Measurements from ENCODE around the gene MND1. TPM values are rescaled to one million over a fixed set of nuclear protein-coding genes. Genes with fewer than 3 reads are reported as not detected.

Gene MND1
- total RNA-seq, 8 experiments from 2014 or later = 1.7 to 18.6 (median 2.1) TPM

DNA sequence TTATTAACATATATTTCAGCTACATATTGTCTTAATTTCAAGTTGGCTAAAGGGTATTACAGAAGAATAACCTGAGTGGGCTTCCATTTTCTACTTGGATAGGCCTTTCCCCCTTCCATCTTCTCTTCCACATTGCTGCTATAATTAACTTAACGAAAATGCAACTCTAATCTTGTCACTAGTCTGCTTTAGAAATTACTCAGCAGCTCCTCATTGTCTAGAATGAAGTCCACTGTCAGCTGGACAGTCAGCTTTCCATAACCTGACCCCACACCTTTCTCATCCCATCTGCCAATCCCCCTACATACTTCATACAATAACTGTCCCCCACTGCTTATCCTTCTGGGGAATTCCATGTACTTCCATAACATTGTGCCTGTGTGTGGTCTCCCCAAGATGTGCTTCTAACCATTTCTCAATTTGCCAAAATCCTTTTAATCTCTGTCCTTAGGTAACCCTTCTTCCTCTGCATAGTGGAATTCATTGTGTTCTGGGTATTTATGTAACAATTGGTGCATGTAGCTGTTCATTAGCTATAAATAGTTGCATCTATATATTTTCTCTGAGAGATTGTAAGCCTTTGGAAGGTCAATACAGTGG, 4.8 kb downstream of the MND1 start:
- ATAC-seq (replicated peaks in 6 of 8) = no peak
- Histone ChIP-seq H3K4me3 (no peak overlapping the region), H3K4me1 (replicated peaks in 1 of 2) (no peaks in the 10 kb centered on the region), H3K27ac (no peak overlapping the region)
- in situ Hi-C loops (cut with MboI; ENCODE audit: low pct_unique_long_range_greater_than_20kb in 2 of 9, low sequenced_read_pairs in 9 of 9, unreplicated experiment in 9 of 9) = loop anchor here in 2 of 9 experiments (10.0 kb wide), 1 partner anchor 225 kb away; no protein-coding TSS in a partner anchor
- WGBS, 10 experiments = 78 to 100% (median 92%) methylated on average over 1 of the region's 1 CpG; no CpG with 5 or more reads in 1 of the 10 experiments

DNA sequence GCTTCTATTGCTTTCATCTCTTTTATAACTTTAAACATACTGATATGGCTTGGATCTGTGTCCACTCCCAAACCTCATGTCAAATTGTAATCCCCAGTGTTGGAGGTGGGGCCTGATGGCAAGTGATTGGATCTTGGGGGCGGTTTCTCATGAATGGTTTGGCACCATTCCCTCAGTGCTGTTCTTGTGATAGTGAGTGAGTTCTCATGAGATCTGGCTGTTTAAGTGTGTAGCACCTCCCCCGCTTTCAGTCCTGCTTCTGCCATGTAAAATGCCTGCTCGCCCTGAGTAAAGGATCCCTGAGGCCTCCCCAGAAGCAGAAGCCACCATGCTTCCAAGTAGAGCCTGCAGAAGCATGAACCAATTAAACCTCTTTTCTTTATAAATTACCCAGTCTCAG, 17.7 kb downstream of the MND1 start:
- no peak overlapping the region for H3K4me3 ChIP-seq
- in situ Hi-C loops (cut with MboI; ENCODE audit: low pct_unique_long_range_greater_than_20kb in 2 of 9, low sequenced_read_pairs in 9 of 9, unreplicated experiment in 9 of 9) = loop anchor here in 3 of 9 experiments (25.0 kb wide), 2 partner anchors 200 to 225 kb away; no protein-coding TSS in a partner anchor
- WGBS, 10 experiments = 67 to 100% (median 96%) methylated on average over 1 to 3 of the region's 3 CpGs; no CpG with 5 or more reads in 3 of the 10 experiments
- peak in 2 of 8 experiments; percentile 36 to 52 for ATAC-seq (replicated peaks in 6 of 8)
- H3K4me1 ChIP-seq (replicated peaks in 1 of 2) = no peaks in the 10 kb centered on the region
- no peak overlapping the region for H3K27ac ChIP-seq

DNA sequence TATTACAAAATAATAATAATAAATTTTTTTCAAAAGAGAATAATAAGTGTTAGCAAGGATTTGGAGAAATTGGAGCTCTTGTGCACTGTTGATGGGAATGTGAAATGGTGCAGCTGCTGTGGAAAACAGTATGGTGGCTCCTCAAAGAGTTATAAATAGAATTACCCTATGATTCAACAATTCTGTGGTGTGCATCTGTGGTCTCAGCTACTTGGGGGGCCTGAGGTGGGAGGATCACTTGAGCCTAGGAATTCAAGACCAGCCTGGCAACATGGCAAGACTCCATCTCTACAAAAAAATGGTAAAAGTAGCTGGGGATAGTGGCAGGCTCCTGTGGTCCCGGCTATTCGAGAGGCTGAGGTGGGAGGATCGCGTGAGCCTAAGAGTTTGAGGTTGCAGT, 19.6 kb downstream of the MND1 start:
- Histone ChIP-seq H3K4me1 (replicated peaks in 1 of 2) (no peaks in the 10 kb centered on the region), H3K27ac (no peak overlapping the region), H3K4me3 (no peak overlapping the region)
- WGBS, 10 experiments = 100% methylated on average over 2 to 4 of the region's 4 CpGs; no CpG with 5 or more reads in 5 of the 10 experiments
- in situ Hi-C loops (cut with MboI; ENCODE audit: low pct_unique_long_range_greater_than_20kb in 2 of 9, low sequenced_read_pairs in 9 of 9, unreplicated experiment in 9 of 9) = loop anchor here in 3 of 9 experiments (25.0 kb wide), 2 partner anchors 198 to 223 kb away; no protein-coding TSS in a partner anchor
- no peak for ATAC-seq (replicated peaks in 6 of 8)

DNA sequence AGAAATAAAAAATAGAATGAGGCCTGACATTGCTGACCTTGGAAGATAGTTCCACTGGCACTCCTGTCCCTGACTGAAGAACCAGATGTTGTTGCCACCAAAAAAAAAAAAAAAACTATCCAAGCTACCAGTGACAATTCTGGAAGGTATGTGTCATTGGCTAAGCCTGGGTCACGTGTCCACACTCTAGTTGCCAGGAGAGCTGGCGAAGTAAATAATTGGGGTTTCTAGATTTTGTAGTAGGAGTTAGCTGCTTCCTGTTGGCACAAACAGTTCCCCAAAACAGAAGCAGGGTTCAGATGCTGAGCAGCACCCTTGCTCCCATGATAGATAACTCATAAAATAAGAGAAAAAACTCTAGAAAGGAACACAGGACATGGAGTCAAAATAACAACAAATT, 20.5 kb downstream of the MND1 start:
- ATAC-seq (replicated peaks in 6 of 8) = no peak

DNA sequence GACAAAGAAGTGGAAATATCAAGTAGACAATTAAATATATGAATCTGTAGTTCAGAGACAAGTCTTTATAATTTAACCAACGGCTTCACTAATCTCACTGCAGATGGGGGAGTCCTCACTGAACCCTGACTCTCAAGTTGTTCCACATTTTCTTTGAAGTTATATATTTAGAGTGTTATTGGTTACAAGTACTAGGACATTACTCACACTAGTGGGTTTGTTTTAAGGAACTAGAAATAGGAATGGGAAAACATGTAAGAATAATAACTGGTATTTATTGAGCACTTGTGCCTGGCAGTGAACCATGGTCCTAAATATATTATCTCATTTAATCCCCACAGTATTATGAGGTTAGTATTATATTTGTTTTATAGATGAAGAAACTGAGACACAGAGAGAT, 22.0 kb downstream of the MND1 start:
- in situ Hi-C loops (cut with MboI; ENCODE audit: low pct_unique_long_range_greater_than_20kb in 2 of 9, low sequenced_read_pairs in 9 of 9, unreplicated experiment in 9 of 9) = loop anchor here in 3 of 9 experiments (25.0 kb wide), 2 partner anchors 196 to 221 kb away; no protein-coding TSS in a partner anchor
- Histone ChIP-seq H3K27ac (no peak overlapping the region), H3K4me1 (replicated peaks in 1 of 2) (no peaks in the 10 kb centered on the region), H3K4me3 (no peak overlapping the region)
- WGBS, 10 experiments = 14 to 100% (median 100%) methylated on average over 1 of the region's 1 CpG; no CpG with 5 or more reads in 1 of the 10 experiments
- no peak for ATAC-seq (replicated peaks in 6 of 8)

More for the DNA sequence above, 20.5 kb downstream of the MND1 start:
- in situ Hi-C loops (cut with MboI; ENCODE audit: low pct_unique_long_range_greater_than_20kb in 2 of 9, low sequenced_read_pairs in 9 of 9, unreplicated experiment in 9 of 9) = loop anchor here in 3 of 9 experiments (25.0 kb wide), 2 partner anchors 197 to 222 kb away; no protein-coding TSS in a partner anchor
- no peaks in the 10 kb centered on the region for H3K4me1 ChIP-seq (replicated peaks in 1 of 2)
- no peak overlapping the region for H3K4me3 ChIP-seq
- WGBS, 10 experiments = 83 to 100% (median 98%) methylated on average over 1 to 2 of the region's 2 CpGs; no CpG with 5 or more reads in 4 of the 10 experiments
- no peak overlapping the region for H3K27ac ChIP-seq

DNA sequence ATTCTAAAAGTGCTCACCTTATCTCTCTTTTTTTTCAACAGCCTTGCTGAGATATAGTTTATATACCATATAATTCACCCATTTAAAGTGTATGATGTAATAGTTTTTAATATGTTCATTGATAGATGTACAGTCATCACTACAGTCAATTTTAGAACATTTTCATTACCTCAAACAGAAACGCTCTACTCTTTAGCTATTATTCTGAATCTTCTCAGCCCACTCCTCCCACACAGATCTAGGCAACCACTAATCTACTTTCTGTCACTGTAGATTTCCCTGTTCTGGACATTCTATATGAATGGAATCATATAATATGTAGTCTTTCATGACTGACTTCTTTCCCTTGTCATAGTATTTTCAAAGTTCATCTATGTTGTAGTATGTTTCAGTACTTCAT, 22.6 kb downstream of the MND1 start:
- no peak overlapping the region for H3K27ac ChIP-seq
- no peak for ATAC-seq (replicated peaks in 6 of 8)
- H3K4me3 ChIP-seq = no peak overlapping the region
- no peaks in the 10 kb centered on the region for H3K4me1 ChIP-seq (replicated peaks in 1 of 2)
- 17 to 100% (median 100%) methylated on average over 1 of the region's 1 CpG; no CpG with 5 or more reads in 4 of the 10 experiments for WGBS, 10 experiments
- in situ Hi-C loops (cut with MboI; ENCODE audit: low pct_unique_long_range_greater_than_20kb in 2 of 9, low sequenced_read_pairs in 9 of 9, unreplicated experiment in 9 of 9) = loop anchor here in 3 of 9 experiments (25.0 kb wide), 2 partner anchors 195 to 220 kb away; no protein-coding TSS in a partner anchor

DNA sequence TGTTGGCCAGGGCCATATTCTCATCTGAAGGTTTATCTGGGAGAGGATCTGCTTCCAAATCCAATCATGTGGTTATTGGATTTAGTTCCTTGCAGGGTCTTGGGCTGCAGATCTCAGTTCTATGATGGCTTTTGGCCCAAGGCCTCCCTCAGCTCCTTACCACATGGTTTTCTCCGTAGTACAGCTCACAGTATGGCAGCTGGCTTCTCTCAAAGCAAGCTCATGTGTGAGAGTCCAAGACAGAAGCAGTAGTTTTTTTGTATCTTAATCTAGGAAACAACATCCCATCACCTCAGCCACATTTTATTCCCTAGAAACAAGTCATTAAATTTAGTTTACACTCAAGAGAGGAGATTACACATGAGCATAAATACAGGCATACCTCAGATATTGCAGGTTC, 24.5 kb downstream of the MND1 start:
- Histone ChIP-seq H3K4me3 (no peak overlapping the region), H3K27ac (no peak overlapping the region), H3K4me1 (replicated peaks in 1 of 2) (no peaks in the 10 kb centered on the region)
- in situ Hi-C loops (cut with MboI; ENCODE audit: low pct_unique_long_range_greater_than_20kb in 2 of 9, low sequenced_read_pairs in 9 of 9, unreplicated experiment in 9 of 9) = loop anchor here in 3 of 9 experiments (25.0 kb wide), 2 partner anchors 193 to 218 kb away; no protein-coding TSS in a partner anchor
- no peak for ATAC-seq (replicated peaks in 6 of 8)
- 80 to 100% (median 100%) methylated on average over 1 of the region's 1 CpG; no CpG with 5 or more reads in 5 of the 10 experiments for WGBS, 10 experiments

DNA sequence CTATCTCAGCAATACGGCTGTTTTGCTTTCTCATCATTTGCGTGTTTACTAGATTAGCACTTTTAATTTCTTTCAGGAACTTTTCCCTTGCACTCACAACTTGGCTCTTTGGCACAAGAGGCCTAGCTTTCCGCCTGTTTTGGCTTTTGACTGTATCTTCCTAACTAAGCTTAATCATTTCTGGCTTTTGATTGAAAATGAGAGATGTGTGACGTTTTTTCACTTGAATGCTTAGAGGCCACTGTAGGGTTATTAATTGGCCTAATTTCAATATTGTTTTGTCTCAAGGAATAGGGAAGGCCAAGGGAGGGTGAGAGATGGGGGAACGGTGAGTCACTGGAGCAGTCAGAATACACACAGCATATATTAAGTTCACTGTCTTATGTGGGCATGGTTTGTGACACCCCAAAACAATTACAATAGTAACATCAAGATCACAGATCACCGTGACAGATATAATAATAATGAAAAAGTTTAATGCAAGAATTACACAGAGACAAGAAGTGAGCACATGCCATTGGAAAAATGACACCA, 27.3 kb downstream of the MND1 start:
- no peak for ATAC-seq (replicated peaks in 6 of 8)
- H3K27ac ChIP-seq = no peak overlapping the region
- no peak overlapping the region for H3K4me3 ChIP-seq
- 90 to 100% (median 98%) methylated on average over 1 to 6 of the region's 6 CpGs for WGBS, 10 experiments
- in situ Hi-C loops (cut with MboI; ENCODE audit: low pct_unique_long_range_greater_than_20kb in 2 of 9, low sequenced_read_pairs in 9 of 9, unreplicated experiment in 9 of 9) = loop anchor here in 3 of 9 experiments (25.0 kb wide), 2 partner anchors 191 to 216 kb away; no protein-coding TSS in a partner anchor
- no peaks in the 10 kb centered on the region for H3K4me1 ChIP-seq (replicated peaks in 1 of 2)

DNA sequence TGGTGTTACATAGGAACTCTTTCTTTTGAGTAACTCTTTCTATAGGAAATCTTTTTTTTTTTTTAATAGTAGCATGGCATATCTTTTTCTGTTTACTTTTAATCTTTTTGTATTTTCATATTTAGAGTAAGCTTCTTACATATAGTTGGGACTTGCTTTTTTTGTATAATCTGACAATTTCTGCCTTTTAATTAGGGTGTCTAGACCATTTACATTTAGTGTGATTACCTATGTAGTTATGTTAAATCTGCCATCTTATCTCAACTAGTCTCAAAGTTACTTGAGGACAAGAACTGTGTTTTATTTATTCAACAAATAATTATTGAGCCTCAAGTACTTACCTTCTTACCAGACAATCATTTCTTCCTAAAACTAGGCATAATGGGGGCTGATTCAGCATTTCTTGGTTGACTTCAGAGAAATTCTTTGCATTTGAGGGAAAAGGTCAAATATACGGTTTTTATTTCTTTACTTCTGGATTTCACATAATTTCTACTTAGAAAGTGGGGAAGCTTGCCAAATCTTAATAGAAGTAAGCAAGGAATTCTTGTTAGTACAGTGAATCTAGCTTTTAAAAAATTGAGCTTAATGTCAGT, 28.6 kb downstream of the MND1 start:
- Histone ChIP-seq H3K4me3 (no peak overlapping the region), H3K27ac (no peak overlapping the region), H3K4me1 (replicated peaks in 1 of 2) (no peaks in the 10 kb centered on the region)
- no peak for ATAC-seq (replicated peaks in 6 of 8)
- WGBS, 10 experiments = 17 to 100% (median 88%) methylated on average over 1 of the region's 1 CpG; no CpG with 5 or more reads in 1 of the 10 experiments
- in situ Hi-C loops (cut with MboI; ENCODE audit: low pct_unique_long_range_greater_than_20kb in 2 of 9, low sequenced_read_pairs in 9 of 9, unreplicated experiment in 9 of 9) = loop anchor here in 3 of 9 experiments (25.0 kb wide), 2 partner anchors 189 to 214 kb away; no protein-coding TSS in a partner anchor

DNA sequence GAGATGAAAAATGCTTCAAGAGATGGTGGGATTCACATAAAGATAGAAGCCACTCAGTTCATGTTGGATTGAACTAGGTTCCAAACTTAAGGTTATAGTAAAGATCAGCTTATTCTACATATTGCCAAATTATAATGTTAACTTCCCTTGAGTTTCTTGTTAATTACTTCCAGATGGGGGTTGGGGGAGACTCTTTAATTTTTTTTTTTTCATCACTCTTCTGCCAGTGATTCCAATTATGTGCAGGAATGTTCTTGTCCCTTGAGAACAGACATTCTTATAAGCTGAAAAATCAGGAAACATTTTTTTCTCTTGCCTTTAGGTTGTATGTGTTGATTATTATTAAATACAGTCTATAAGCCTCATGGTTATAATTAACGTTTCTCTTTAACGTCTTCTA, 30.0 kb downstream of the MND1 start:
- H3K27ac ChIP-seq = no peak overlapping the region
- ATAC-seq (replicated peaks in 6 of 8) = no peak
- in situ Hi-C loops (cut with MboI; ENCODE audit: low pct_unique_long_range_greater_than_20kb in 2 of 9, low sequenced_read_pairs in 9 of 9, unreplicated experiment in 9 of 9) = loop anchor here in 3 of 9 experiments (25.0 kb wide), 2 partner anchors 188 to 213 kb away; no protein-coding TSS in a partner anchor
- no peak overlapping the region for H3K4me3 ChIP-seq
- H3K4me1 ChIP-seq (replicated peaks in 1 of 2) = no peaks in the 10 kb centered on the region
- WGBS, 10 experiments = 0 to 100% (median 93%) methylated on average over 2 of the region's 2 CpGs; no CpG with 5 or more reads in 1 of the 10 experiments

DNA sequence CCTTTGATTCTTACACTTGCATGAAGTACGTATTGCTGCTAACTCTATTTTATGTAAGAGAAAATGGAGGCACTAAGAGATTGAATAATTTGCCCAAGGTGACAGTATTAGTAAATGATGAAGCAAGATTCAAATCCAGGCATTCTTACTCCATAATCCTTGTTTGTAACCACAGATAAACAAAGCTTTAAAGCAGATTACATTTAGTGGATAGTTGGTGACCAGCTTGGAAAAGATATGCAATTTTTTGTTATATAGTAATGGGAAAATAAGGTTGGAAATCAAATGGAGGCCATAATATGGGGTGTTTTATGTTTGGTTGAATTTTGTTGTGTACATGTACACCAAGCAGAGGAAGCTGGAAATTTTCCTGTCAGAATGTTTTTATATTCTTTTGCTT, 30.8 kb downstream of the MND1 start:
- Histone ChIP-seq H3K4me3 (no peak overlapping the region), H3K27ac (no peak overlapping the region), H3K4me1 (replicated peaks in 1 of 2) (no peaks in the 10 kb centered on the region)
- in situ Hi-C loops (cut with MboI; ENCODE audit: low pct_unique_long_range_greater_than_20kb in 2 of 9, low sequenced_read_pairs in 9 of 9, unreplicated experiment in 9 of 9) = no loop called here
- WGBS, 10 experiments = 71 to 100% (median 91%) methylated on average over 1 of the region's 1 CpG; no CpG with 5 or more reads in 1 of the 10 experiments
- ATAC-seq (replicated peaks in 6 of 8) = no peak

DNA sequence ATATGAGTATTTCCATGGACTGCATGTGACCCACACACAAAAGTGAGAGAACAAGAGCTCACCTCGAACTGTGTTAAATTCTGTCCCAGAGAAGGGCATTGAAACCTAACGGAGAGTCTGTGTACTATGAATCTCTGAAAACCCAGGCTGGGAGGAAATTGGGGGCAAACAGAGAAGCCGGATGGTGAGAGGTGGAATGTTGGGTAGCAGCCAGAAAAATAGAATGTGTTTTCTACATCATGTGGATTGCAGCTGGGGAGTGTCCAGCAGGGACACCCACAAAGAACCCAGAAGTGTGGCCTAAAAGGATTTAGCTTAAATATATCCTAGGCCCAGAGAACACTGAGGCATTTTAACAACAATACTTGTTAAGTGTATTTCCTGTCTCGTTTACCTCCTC, 38.6 kb downstream of the MND1 start:
- WGBS, 10 experiments = 33 to 100% (median 80%) methylated on average over 1 to 4 of the region's 4 CpGs; no CpG with 5 or more reads in 2 of the 10 experiments
- ATAC-seq (replicated peaks in 6 of 8) = no peak
- H3K27ac ChIP-seq = no peak overlapping the region
- H3K4me3 ChIP-seq = no peak overlapping the region
- in situ Hi-C loops (cut with MboI; ENCODE audit: low pct_unique_long_range_greater_than_20kb in 2 of 9, low sequenced_read_pairs in 9 of 9, unreplicated experiment in 9 of 9) = no loop called here
- no peaks in the 10 kb centered on the region for H3K4me1 ChIP-seq (replicated peaks in 1 of 2)

DNA sequence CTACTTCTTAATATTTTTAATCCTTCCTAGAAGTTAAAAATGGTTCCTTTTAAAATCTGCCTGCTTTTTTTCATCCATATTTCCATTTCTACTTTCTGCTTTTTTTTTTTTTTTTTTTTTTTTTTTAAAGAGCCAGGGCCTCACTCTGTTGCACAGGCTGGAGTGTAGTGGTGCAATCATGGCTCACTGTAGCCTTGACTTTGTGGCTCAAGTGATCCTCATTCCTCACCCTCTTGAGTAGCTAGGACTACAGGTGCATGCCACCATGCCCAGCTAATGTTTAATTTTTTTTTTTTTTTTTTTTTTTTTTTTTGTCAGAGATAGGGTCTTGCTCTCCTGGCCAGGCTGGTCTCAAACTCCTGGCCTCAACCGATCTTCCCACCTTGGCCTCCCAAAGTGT, 39.7 kb downstream of the MND1 start:
- no peak for ATAC-seq (replicated peaks in 6 of 8)
- H3K4me1 ChIP-seq (replicated peaks in 1 of 2) = no peaks in the 10 kb centered on the region
- no peak overlapping the region for H3K4me3 ChIP-seq
- WGBS, 10 experiments = 86 to 100% (median 100%) methylated on average over 1 of the region's 1 CpG; no CpG with 5 or more reads in 4 of the 10 experiments
- H3K27ac ChIP-seq = no peak overlapping the region
- in situ Hi-C loops (cut with MboI; ENCODE audit: low pct_unique_long_range_greater_than_20kb in 2 of 9, low sequenced_read_pairs in 9 of 9, unreplicated experiment in 9 of 9) = no loop called here

All from motor neuron (in vitro differentiated cells).